Tibial artery (tissue), 4 donors: Measurements from ENCODE around the gene ALKBH5.

Experiments
- DNase-seq, 2 donors: peaks; one replicate each; pipeline ENCODE4 v3.0.0-alpha.2; 2019
- H3K27ac ChIP-seq, 2 donors: fragments of 200-600 bp; sonication (generic) in 1 of 2; 1 replicate in 1 of 2; 2 replicates in 1 of 2; pipeline ENCODE4 v1.5.1; 2018 to 2019; ENCODE audit warnings: mild to moderate bottlenecking in 1 of 2
- H3K27me3 ChIP-seq, 2 donors: fragments of 200-600 bp; sonication (generic) in 1 of 2; one replicate each; pipeline versions ENCODE4 v1.5.1 to v1.6.0; 2016 to 2019
- H3K36me3 ChIP-seq, 3 donors: fragments of 200-600 bp; sonication (generic) in 2 of 3; one replicate each; pipeline ENCODE4 v1.5.1; 2016 to 2019; ENCODE audit warnings: mild to moderate bottlenecking in 2 of 3
- H3K4me1 ChIP-seq, 4 donors: fragments of 200-600 bp; sonication (generic) in 2 of 4; 1 replicate in 3 of 4; 2 replicates in 1 of 4; pipeline ENCODE4 v1.5.1; 2016 to 2019
- H3K4me3 ChIP-seq, 2 donors: fragments of 200-600 bp; sonication (generic) in 1 of 2; 1 replicate in 1 of 2; 2 replicates in 1 of 2; pipeline ENCODE4 v1.5.1; 2018 to 2019; ENCODE audit warnings: mild to moderate bottlenecking in 2 of 2
- H3K9me3 ChIP-seq, 3 donors: fragments of 200-600 bp; sonication (generic) in 1 of 3; one replicate each; pipeline ENCODE4 v1.5.1; 2016 to 2019
- CTCF ChIP-seq, 2 experiments: fragments of 200-600 bp in 1 of 2; fragments of 450-650 bp in 1 of 2; IDR thresholded peaks; one replicate each; pipeline ENCODE4 v1.5.1; 2017 to 2019; ENCODE audit warnings: antibody characterized with exemption in 2 of 2, mild to moderate bottlenecking in 1 of 2, moderate library complexity in 1 of 2
- intact Hi-C: fragments of 100-400 bp; cut with DNase I; formaldehyde crosslinking; loops from one replicate; pipeline ENCODE4 v1.15.0; 2023; ENCODE audit warnings: low total_unique reads

The ALKBH5 gene

GRCh38 chr17:18254888-18255649 lies 71.4 kb downstream of the ALKBH5 start:
- Histone ChIP-seq H3K4me3 (no peak overlapping the region), H3K9me3 (no peaks in the 10 kb centered on the region), H3K27me3 (no peaks in the 10 kb centered on the region), H3K4me1 (peaks cover 0 to 41% (median 26%) of the 10 kb centered on the region in 4 donors), H3K27ac (no peak overlapping the region), H3K36me3 (peaks cover 57 to 69% (median 66%) of the 10 kb centered on the region in 3 donors)
- intact Hi-C loops: no loop called here
- TF ChIP-seq CTCF (IDR thresholded peaks at IDR 0.05): no peak
- DNase-seq: no peak

- Histone ChIP-seq H3K9me3 (no peaks in the 10 kb centered on the region), H3K36me3 (peaks cover 45 to 56% (median 54%) of the 10 kb centered on the region in 3 donors)
Measured at GRCh38 chr17:18256351-18256750, 72.7 kb downstream of the ALKBH5 start.

GRCh38 chr17:18256776-18257175 lies 73.1 kb downstream of the ALKBH5 start:
- intact Hi-C loops: no loop called here
- Histone ChIP-seq H3K27me3 (no peaks in the 10 kb centered on the region), H3K36me3 (peaks cover 40 to 52% (median 49%) of the 10 kb centered on the region in 3 donors), H3K4me3 (peak overlapping the region; percentile 89 to 93), H3K27ac (peak overlapping the region; percentile 98 to 99), H3K9me3 (no peaks in the 10 kb centered on the region), H3K4me1 (peaks cover 0 to 52% (median 33%) of the 10 kb centered on the region in 4 donors)
- TF ChIP-seq CTCF (IDR thresholded peaks at IDR 0.05): no peak
- DNase-seq: no peak

More at GRCh38 chr17:18256351-18256750, 72.7 kb downstream of the ALKBH5 start:
- no peak for TF ChIP-seq CTCF (IDR thresholded peaks at IDR 0.05)
- H3K27ac ChIP-seq: peak overlapping the region in 1 of 2 donors; percentile 98
- no peaks in the 10 kb centered on the region for H3K27me3 ChIP-seq
- no peak for DNase-seq
- peak overlapping the region in 1 of 2 donors; percentile 93 for H3K4me3 ChIP-seq
- peaks cover 0 to 48% (median 29%) of the 10 kb centered on the region in 4 donors for H3K4me1 ChIP-seq
- intact Hi-C loops: no loop called here

GRCh38 chr17:18257268-18257981 lies 73.8 kb downstream of the ALKBH5 start:
- no peak for TF ChIP-seq CTCF (IDR thresholded peaks at IDR 0.05)
- Histone ChIP-seq H3K9me3 (no peaks in the 10 kb centered on the region), H3K36me3 (peaks cover 34 to 45% (median 43%) of the 10 kb centered on the region in 3 donors), H3K4me1 (peaks cover 0 to 59% (median 40%) of the 10 kb centered on the region in 4 donors), H3K27ac (peak overlapping the region; percentile 98 to 99), H3K27me3 (no peaks in the 10 kb centered on the region), H3K4me3 (peak overlapping the region; percentile 89 to 93)
- peak; percentile 71 to 80 for DNase-seq
- intact Hi-C loops: no loop called here

GRCh38 chr17:18257982-18258355 lies 74.3 kb downstream of the ALKBH5 start:
- intact Hi-C loops: no loop called here
- DNase-seq: peak; percentile 86 to 92
- Histone ChIP-seq H3K4me1 (peaks cover 0 to 63% (median 45%) of the 10 kb centered on the region in 4 donors), H3K27ac (peak overlapping the region; percentile 98 to 99), H3K9me3 (no peaks in the 10 kb centered on the region), H3K27me3 (no peaks in the 10 kb centered on the region), H3K4me3 (peak overlapping the region; percentile 89 to 93), H3K36me3 (peaks cover 28 to 45% (median 39%) of the 10 kb centered on the region in 3 donors)
- no peak for TF ChIP-seq CTCF (IDR thresholded peaks at IDR 0.05)
